OCI-LY7 (cell line): ENCODE measurements around the gene ELOVL6.
"Not testable (repeated sequence)": the region's sequence is repeated elsewhere in the genome, so short reads cannot be mapped to it uniquely, and the experiment has no call there.

ENCODE experiments used
- EZH2phosphoT487 ChIP-seq: fragments of 200-600 bp; sonication (generic); IDR thresholded peaks from 2 replicates; pipeline ENCODE4 v1.6.1; 2018; ENCODE audit warnings: low read depth, borderline replicate concordance, mild to moderate bottlenecking, mixed run types, antibody characterized with exemption, low read length, moderate library complexity, mixed read lengths
- TF ChIP-seq, protein P1 (sequence below): fragments of 200-600 bp; sonication (generic); conservative IDR thresholded peaks from 2 replicates; pipeline ENCODE4 v1.5.1; 2014; ENCODE audit warnings: mild to moderate bottlenecking, antibody characterized with exemption, low read length, moderate library complexity, mixed read lengths

DNA sequence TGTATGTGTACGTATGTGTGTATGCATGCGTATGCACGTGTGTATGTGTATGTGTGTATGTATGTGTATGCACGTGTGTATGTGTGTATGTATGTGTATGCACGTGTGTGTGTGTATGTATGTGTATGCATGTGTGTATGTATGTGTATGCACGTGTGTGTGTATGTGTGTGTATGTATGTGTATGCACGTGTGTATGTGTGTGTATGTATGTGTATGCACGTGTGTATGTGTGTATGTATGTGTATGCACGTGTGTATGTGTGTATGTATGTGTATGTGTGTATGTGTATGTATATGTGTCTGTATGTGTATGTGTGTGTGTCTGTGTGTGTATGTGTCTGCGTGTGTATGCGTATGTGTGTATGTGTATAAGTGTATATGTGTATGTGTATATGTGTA is 35.2 kb upstream of the ELOVL6 start:
- TF ChIP-seq, protein P1, sequence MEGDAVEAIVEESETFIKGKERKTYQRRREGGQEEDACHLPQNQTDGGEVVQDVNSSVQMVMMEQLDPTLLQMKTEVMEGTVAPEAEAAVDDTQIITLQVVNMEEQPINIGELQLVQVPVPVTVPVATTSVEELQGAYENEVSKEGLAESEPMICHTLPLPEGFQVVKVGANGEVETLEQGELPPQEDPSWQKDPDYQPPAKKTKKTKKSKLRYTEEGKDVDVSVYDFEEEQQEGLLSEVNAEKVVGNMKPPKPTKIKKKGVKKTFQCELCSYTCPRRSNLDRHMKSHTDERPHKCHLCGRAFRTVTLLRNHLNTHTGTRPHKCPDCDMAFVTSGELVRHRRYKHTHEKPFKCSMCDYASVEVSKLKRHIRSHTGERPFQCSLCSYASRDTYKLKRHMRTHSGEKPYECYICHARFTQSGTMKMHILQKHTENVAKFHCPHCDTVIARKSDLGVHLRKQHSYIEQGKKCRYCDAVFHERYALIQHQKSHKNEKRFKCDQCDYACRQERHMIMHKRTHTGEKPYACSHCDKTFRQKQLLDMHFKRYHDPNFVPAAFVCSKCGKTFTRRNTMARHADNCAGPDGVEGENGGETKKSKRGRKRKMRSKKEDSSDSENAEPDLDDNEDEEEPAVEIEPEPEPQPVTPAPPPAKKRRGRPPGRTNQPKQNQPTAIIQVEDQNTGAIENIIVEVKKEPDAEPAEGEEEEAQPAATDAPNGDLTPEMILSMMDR: not testable (repeated sequence)
- TF ChIP-seq EZH2phosphoT487: not testable (repeated sequence)
